Body of pancreas (tissue), 4 donors: Measurements from ENCODE around the gene GLRA2. TPM values are rescaled to one million over a fixed set of nuclear protein-coding genes. Genes with fewer than 3 reads are reported as not detected.

Experiments used
- ATAC-seq: fragments of 150-250 bp; one replicate; pipeline ENCODE4 v1.9.1; 2016
- DNase-seq, 4 donors: peaks; one replicate each; pipeline ENCODE4 v3.0.0-alpha.2; 2019
- H3K27ac ChIP-seq, 4 donors: fragments of 200-600 bp; sonication (generic); 1 replicate in 3 of 4; 2 replicates in 1 of 4; pipeline versions ENCODE4 v1.5.1 to v1.6.1; 2016 to 2019; ENCODE audit warnings: mild to moderate bottlenecking in 1 of 4, mixed read lengths in 1 of 4, moderate library complexity in 1 of 4
- H3K27me3 ChIP-seq, 2 donors: fragments of 200-600 bp; sonication (generic); one replicate each; pipeline ENCODE4 v1.6.0; 2016; ENCODE audit warnings: mild to moderate bottlenecking in 1 of 2
- H3K36me3 ChIP-seq, 2 donors: fragments of 200-600 bp; sonication (generic); replicated peaks in 1 of 2; 2 replicates each; pipeline ENCODE4 v1.5.1; 2016; ENCODE audit warnings: low read depth in 2 of 2; ENCODE audit not compliant: insufficient read depth in 1 of 2
- H3K4me1 ChIP-seq: fragments of 200-600 bp; sonication (generic); one replicate; pipeline ENCODE4 v1.6.0; 2016
- H3K4me3 ChIP-seq, 2 donors: fragments of 200-600 bp; sonication (generic); 1 replicate in 1 of 2; 2 replicates in 1 of 2; pipeline ENCODE4 v1.5.1; 2016 to 2019
- H3K9me3 ChIP-seq, 3 donors: fragments of 200-600 bp; sonication (generic); 1 replicate in 2 of 3; 2 replicates in 1 of 3; pipeline ENCODE4 v1.5.1; 2016
- CTCF ChIP-seq, 7 experiments: fragments of 450-650 bp in 4 of 7; fragments of 200-600 bp in 3 of 7; sonication (generic) in 3 of 7; IDR thresholded peaks; one replicate each; pipeline ENCODE4 v1.5.1; 2016 to 2019; ENCODE audit warnings: antibody characterized with exemption in 7 of 7
- POLR2A ChIP-seq, 3 donors: fragments of 450-650 bp; IDR thresholded peaks; one replicate each; pipeline ENCODE4 v1.6.1; 2016; ENCODE audit warnings: antibody characterized with exemption in 3 of 3, mild to moderate bottlenecking in 2 of 3
- WGBS, 2 donors: methylation state at CpG; one replicate each; pipeline ENCODE4 v1.1.5; 2017; 5-methylcytosine and 5-hydroxymethylcytosine counted together
- intact Hi-C: fragments of 100-400 bp; cut with DNase I; formaldehyde crosslinking; loops from one replicate; pipeline ENCODE4 v1.15.1; 2023
- total RNA-seq, 2 donors: library from RNA; depleted of rRNA; stranded (reverse); fragments of >200 nt; gene quantifications; one replicate each; pipeline ENCODE4 v1.1.0, GENCODE V29; 2016

GLRA2 gene
- total RNA-seq, 2 donors from 2014 or later = not detected

DNA sequence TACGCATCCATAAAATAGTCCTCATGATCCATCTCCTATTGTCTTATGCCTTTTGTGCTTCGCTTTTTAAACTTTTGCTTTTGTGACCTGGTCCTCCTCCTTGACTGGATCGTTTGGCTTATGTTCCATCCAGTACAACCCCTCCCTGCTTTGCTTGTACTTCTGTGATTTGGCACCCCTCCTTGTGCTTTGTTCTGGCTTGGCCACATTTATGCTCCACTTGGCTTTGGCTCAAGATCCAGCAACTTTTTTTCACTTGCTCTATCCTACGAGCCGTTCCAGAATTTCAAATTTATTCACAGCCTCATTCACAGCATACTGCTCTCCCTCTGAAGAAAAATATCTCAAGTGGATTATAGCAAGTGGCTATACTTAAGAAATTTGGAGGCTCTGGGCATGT lies 28.0 kb upstream of the GLRA2 start:
- no peaks in the 10 kb centered on the region for H3K9me3 ChIP-seq
- H3K27me3 ChIP-seq = no peaks in the 10 kb centered on the region
- H3K27ac ChIP-seq = no peak overlapping the region
- no peaks in the 10 kb centered on the region for H3K36me3 ChIP-seq
- no peak overlapping the region for H3K4me3 ChIP-seq
- H3K4me1 ChIP-seq = no peaks in the 10 kb centered on the region
- intact Hi-C loops = no loop called here
- ATAC-seq (no peak), DNase-seq (no peak)
- WGBS, 2 donors = 39 to 41% methylated on average over 5 of the region's 5 CpGs
- TF ChIP-seq POLR2A (IDR thresholded peaks at IDR 0.05) (no peak), CTCF (IDR thresholded peaks at IDR 0.05) (no peak)

GRCh38 chrX:14504960-14505538 lies 24.3 kb upstream of the GLRA2 start:
- no peaks in the 10 kb centered on the region for H3K27me3 ChIP-seq
- DNase-seq (no peak), ATAC-seq (no peak)
- H3K27ac ChIP-seq = no peak overlapping the region
- TF ChIP-seq POLR2A (IDR thresholded peaks at IDR 0.05) (no peak), CTCF (IDR thresholded peaks at IDR 0.05) (no peak)
- WGBS, 2 donors = 10 to 36% methylated on average over 1 of the region's 1 CpG
- no peaks in the 10 kb centered on the region for H3K9me3 ChIP-seq
- H3K4me3 ChIP-seq = no peak overlapping the region
- no peaks in the 10 kb centered on the region for H3K4me1 ChIP-seq
- intact Hi-C loops = no loop called here
- H3K36me3 ChIP-seq = no peaks in the 10 kb centered on the region

DNA sequence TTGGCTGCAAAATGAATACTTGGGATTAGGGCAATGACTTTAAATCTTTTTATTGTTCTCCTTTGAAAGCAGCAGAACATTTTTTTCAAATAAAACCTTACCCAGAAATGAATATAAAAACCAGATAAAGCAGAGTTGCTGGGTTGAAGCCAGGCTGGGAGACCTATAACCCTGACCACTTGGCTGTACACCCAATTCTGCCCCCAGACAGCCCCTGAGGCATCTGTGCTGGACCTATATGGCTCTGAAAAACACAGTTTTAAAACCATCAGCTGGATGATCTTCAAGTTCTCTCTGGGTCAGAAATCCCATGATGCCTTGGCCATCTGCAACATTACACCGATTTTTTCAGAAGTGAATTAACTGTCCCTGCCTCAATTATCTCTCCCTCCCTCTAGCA lies 23.7 kb upstream of the GLRA2 start:
- Histone ChIP-seq H3K36me3 (no peaks in the 10 kb centered on the region), H3K9me3 (no peaks in the 10 kb centered on the region), H3K27me3 (no peaks in the 10 kb centered on the region), H3K27ac (no peak overlapping the region), H3K4me3 (no peak overlapping the region), H3K4me1 (no peaks in the 10 kb centered on the region)
- ATAC-seq (no peak), DNase-seq (no peak)
- no peak for TF ChIP-seq CTCF (IDR thresholded peaks at IDR 0.05)
- no peak for TF ChIP-seq POLR2A (IDR thresholded peaks at IDR 0.05)
- intact Hi-C loops = no loop called here
- WGBS, 2 donors = 58 to 64% methylated on average over 1 of the region's 1 CpG

GRCh38 chrX:14506866-14507265 lies 22.5 kb upstream of the GLRA2 start:
- no peak for ATAC-seq
- Histone ChIP-seq H3K27ac (no peak overlapping the region), H3K4me1 (no peaks in the 10 kb centered on the region), H3K27me3 (no peaks in the 10 kb centered on the region), H3K36me3 (no peaks in the 10 kb centered on the region), H3K4me3 (no peak overlapping the region), H3K9me3 (no peaks in the 10 kb centered on the region)
- intact Hi-C loops = no loop called here
- TF ChIP-seq CTCF (IDR thresholded peaks at IDR 0.05) (no peak), POLR2A (IDR thresholded peaks at IDR 0.05) (no peak)
- DNase-seq = no peak

DNA sequence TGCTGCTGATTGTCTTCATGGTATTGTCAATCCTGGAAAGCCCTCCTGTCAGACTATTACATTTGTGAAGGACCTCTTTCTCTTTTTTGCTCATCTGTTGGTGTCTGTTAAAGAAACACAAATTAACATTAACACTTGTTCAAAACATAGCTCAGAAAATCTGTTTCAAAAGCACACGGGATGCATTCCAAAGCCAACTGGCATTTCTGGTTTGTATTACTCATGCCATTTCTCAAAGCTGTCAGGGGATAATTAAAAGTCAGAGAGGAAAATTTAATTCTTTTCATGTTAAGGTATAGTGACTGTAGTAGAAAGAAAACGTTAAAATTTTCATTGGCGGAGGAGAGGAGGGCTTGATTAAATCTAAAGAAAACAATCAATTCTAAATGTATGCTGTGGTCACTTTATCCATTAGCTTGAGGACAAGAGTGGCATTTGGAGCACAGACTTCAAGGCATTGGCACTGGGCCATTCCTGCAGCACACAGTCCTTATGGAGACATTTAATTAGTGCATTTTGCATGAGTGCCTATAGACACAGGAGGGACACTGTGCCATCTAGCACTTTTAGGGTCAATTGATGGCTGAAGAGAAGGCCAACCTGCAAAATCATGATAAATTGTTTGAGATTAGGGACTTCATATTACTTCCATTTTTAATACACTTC lies 21.2 kb upstream of the GLRA2 start:
- DNase-seq (no peak), ATAC-seq (no peak)
- WGBS, 2 donors = 25 to 33% methylated on average over 3 of the region's 3 CpGs
- Histone ChIP-seq H3K9me3 (no peaks in the 10 kb centered on the region), H3K4me1 (no peaks in the 10 kb centered on the region), H3K36me3 (no peaks in the 10 kb centered on the region), H3K4me3 (no peak overlapping the region), H3K27me3 (no peaks in the 10 kb centered on the region), H3K27ac (no peak overlapping the region)
- TF ChIP-seq POLR2A (IDR thresholded peaks at IDR 0.05) (no peak), CTCF (IDR thresholded peaks at IDR 0.05) (no peak)
- intact Hi-C loops = no loop called here
